ENCODE measurements around the gene FUS.
"Not testable (repeated sequence)": the region's sequence is repeated elsewhere in the genome, so short reads cannot be mapped to it uniquely, and the experiment has no call there.

DNA sequence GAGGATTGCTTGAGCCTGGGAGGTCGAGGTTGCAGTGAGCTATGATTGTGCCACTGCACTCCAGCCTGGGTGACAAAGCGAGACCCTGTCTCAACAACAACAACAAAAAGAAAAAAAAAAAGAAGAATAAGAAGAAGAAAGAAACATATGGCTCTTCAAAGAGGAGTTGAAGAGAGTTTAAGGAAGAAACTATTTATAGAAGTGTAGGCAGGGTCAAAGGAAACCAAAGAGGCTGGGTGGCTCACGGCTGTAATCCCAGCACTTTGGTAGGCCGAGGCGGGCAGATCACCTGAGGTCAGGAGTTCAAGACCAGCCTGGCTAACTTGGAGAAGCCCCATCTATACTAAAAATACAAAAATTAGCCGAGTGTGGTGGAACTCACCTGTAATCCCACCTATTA lies 29.0 kb upstream of the FUS start:
- not testable (repeated sequence) for TF ChIP-seq CTCF (IDR thresholded peaks at IDR 0.05; ENCODE audit: insufficient read depth, low read depth, low read length); EZH2 (IDR thresholded peaks at IDR 0.05; ENCODE audit: insufficient read depth, low read length)

All from astrocyte (in vitro differentiated cells and primary cell).